HUES48 (cell line): ENCODE data around the gene SHH.

ENCODE experiments used
- H3K27ac ChIP-seq: one replicate; pipeline ENCODE4 v1.7.0; 2013; ENCODE audit warnings: low read depth, low read length, inconsistent platforms
- H3K27me3 ChIP-seq: 2 replicates; pipeline ENCODE4 v1.6.1; 2013; ENCODE audit warnings: mild to moderate bottlenecking, low read length; ENCODE audit not compliant: control insufficient read depth, insufficient read depth
- H3K36me3 ChIP-seq: 2 replicates; pipeline ENCODE4 v1.6.1; 2013; ENCODE audit warnings: low read length; ENCODE audit not compliant: control insufficient read depth, insufficient read depth
- H3K4me1 ChIP-seq: 2 replicates; pipeline ENCODE4 v1.6.1; 2013; ENCODE audit warnings: mild to moderate bottlenecking, low read length; ENCODE audit not compliant: control insufficient read depth, insufficient read depth
- H3K4me3 ChIP-seq: 2 replicates; pipeline ENCODE4 v1.5.1; 2013; ENCODE audit warnings: mild to moderate bottlenecking, low read depth, low read length
- H3K9ac ChIP-seq: 2 replicates; pipeline ENCODE4 v1.6.1; 2013; ENCODE audit warnings: mild to moderate bottlenecking, low read depth, low read length, moderate library complexity
- H3K9me3 ChIP-seq: 2 replicates; pipeline ENCODE4 v1.6.1; 2013; ENCODE audit warnings: low read length; ENCODE audit not compliant: control insufficient read depth, insufficient read depth

Gene SHH

DNA sequence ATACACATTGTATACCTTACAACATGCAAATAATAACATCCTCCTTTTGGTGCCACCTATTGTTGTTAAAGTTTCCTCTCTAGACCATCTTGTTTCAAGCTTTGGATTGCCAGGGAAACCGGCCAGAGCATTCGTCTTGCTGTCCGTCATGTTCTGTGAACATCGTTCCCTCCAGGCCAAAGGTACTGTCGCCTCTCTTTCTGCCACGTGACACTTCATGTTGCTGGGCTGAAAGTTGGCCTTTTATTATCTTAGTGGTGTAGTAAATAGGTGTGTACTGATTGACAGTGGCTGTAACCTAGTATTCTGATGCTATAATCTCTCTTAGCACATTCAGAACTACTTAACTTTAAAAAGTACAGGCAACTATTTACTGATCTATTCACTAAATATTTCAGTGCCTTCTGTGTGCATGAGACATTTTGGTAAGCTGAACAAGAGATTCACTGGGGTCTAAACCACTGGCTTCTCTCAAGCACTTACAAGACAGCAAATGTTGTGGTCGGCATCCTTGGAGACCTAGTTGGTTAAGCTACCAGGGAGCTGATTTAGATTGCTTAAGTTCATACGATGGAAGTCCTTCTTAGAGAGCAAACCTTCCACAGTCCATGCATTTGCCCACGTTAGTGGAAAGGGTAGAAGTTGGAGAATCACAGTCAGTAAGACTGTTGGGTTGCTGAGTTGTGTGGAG, 52.4 kb downstream of the SHH start:
- Histone ChIP-seq H3K27me3 (no peaks in the 10 kb centered on the region), H3K9me3 (no peaks in the 10 kb centered on the region), H3K4me3 (no peak overlapping the region), H3K27ac (no peak overlapping the region), H3K4me1 (peaks cover 27% of the 10 kb centered on the region), H3K36me3 (peaks cover 22% of the 10 kb centered on the region), H3K9ac (no peak overlapping the region)

DNA sequence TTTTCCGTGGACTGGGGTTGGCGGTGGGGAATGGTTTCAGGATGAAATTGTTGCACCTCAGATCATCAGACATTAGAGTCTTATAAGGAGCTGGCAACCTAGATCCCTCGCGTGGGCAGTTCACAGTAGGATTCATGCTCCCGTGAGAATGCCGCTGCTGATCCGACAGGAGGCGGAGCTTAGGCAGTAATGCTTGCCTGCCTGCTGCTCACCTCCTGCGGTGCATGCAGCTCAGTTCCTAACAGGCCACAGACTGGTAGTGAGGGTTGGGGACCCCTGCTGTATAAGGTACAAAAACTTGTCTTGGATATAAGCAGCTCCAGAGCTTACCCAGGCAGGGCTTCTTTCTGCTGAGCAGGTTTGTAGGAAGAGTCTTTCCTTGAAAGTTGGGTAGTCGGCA, 53.9 kb downstream of the SHH start:
- Histone ChIP-seq H3K27me3 (no peaks in the 10 kb centered on the region), H3K4me1 (peaks cover 20% of the 10 kb centered on the region), H3K9ac (no peak overlapping the region), H3K4me3 (no peak overlapping the region), H3K9me3 (no peaks in the 10 kb centered on the region), H3K27ac (no peak overlapping the region), H3K36me3 (peaks cover 6% of the 10 kb centered on the region)

DNA sequence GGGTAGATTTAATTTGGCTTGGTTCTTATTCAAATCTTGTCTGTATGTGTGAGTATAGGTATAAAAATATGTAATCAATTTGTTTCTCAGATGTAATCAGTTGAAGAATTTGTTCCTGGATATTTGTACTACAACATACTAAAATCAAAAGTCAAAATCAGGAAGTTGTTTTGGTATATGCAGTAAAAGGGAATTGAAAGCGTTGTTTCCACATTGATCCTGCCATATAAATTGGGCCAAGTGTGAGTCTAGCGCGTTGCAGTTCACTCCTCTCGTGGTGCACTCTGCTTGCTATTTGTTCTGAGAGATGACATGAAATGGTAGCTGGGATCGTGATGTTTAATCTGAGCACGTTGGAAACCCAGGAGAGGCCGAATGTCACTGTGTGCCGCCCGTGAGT, 55.9 kb downstream of the SHH start:
- peaks cover 6% of the 10 kb centered on the region for H3K36me3 ChIP-seq
- no peak overlapping the region for H3K9ac ChIP-seq
- peaks cover 6% of the 10 kb centered on the region for H3K4me1 ChIP-seq
- H3K4me3 ChIP-seq: no peak overlapping the region
- no peaks in the 10 kb centered on the region for H3K27me3 ChIP-seq
- no peak overlapping the region for H3K27ac ChIP-seq
- no peaks in the 10 kb centered on the region for H3K9me3 ChIP-seq

- no peaks in the 10 kb centered on the region; the same call in 1 of the 2 replicates for H3K4me1 ChIP-seq
These were observed 57.2 kb downstream of the SHH start for GRCh38 chr7:155755026-155755425.

GRCh38 chr7:155754165-155754564, 58.1 kb downstream of the SHH start:
- Histone ChIP-seq H3K27ac (no peak overlapping the region), H3K4me1 (no peaks in the 10 kb centered on the region; the same call in 1 of the 2 replicates), H3K27me3 (no peaks in the 10 kb centered on the region), H3K4me3 (no peak overlapping the region), H3K9me3 (no peaks in the 10 kb centered on the region), H3K36me3 (no peaks in the 10 kb centered on the region), H3K9ac (no peak overlapping the region)

More at GRCh38 chr7:155755026-155755425, 57.2 kb downstream of the SHH start:
- Histone ChIP-seq H3K27me3 (no peaks in the 10 kb centered on the region), H3K36me3 (peaks cover 5% of the 10 kb centered on the region), H3K4me3 (no peak overlapping the region), H3K27ac (no peak overlapping the region), H3K9me3 (no peaks in the 10 kb centered on the region), H3K9ac (no peak overlapping the region)

- H3K27ac ChIP-seq: no peak overlapping the region
- no peaks in the 10 kb centered on the region for H3K27me3 ChIP-seq
- H3K36me3 ChIP-seq: no peaks in the 10 kb centered on the region
- no peak overlapping the region for H3K4me3 ChIP-seq
- H3K9me3 ChIP-seq: no peaks in the 10 kb centered on the region
- peaks cover 2% of the 10 kb centered on the region for H3K4me1 ChIP-seq
- no peak overlapping the region for H3K9ac ChIP-seq
These were observed 58.8 kb downstream of the SHH start for GRCh38 chr7:155753446-155753965.

DNA sequence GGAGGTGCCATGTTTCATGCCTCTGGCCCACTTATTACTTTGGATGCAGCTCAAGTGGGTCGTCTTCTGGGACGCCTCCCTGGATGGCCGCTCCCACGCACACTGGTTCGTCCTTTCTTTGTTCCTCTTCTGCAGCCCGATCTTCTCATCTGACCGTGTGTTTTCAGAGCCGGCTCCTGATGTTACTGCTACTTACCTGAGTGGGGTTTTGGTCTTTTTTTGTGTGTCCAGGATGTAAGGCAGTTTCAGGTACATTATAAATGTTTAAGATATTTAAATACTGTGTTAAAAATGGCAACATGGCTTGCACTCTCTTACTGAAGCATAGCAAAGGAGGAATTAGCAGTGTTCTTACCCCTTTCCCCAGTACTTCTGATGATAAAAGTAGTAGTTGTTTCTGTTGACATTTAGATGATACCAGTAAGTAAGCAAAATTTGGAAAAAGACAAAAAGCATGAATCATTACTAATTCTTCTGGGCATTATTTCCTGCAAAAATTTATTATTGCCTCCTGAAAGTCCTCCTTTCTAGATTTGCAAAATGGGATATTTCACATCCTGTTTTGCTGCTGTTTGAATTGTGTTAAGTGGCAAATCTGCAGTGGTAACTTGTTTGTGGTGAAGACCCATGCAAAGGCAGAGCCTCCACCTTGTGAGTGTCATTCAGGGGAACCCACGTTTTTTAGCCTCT, 59.4 kb downstream of the SHH start:
- no peaks in the 10 kb centered on the region for H3K27me3 ChIP-seq
- peaks cover 6% of the 10 kb centered on the region; the same call in 1 of the 2 replicates for H3K4me1 ChIP-seq
- H3K9ac ChIP-seq: no peak overlapping the region
- no peak overlapping the region for H3K4me3 ChIP-seq
- no peaks in the 10 kb centered on the region for H3K9me3 ChIP-seq
- no peaks in the 10 kb centered on the region for H3K36me3 ChIP-seq
- no peak overlapping the region for H3K27ac ChIP-seq

DNA sequence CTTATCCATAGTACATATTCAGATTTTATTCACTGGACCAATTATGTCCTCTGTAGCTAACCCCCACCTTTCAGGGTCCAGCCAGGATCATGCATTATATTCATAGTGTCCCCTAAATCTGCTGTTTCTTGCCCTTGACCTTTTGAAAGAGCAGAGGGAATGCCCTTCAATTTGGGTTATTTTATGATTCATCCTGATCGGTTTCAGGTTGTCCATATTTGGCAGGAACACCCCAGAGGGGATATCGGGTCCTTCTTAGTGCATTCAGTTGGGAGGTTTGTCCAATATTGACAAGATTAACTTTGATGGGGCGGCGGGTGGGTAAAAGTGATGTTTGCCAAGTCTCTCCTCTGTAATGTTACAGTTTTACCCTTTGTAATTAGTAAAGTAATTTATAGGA, 60.9 kb downstream of the SHH start:
- no peaks in the 10 kb centered on the region for H3K9me3 ChIP-seq

GRCh38 chr7:155750255-155751125, 61.8 kb downstream of the SHH start:
- Histone ChIP-seq H3K36me3 (peaks cover 17% of the 10 kb centered on the region), H3K9ac (no peak overlapping the region), H3K4me1 (peaks cover 6% of the 10 kb centered on the region; the same call in 1 of the 2 replicates), H3K4me3 (no peak overlapping the region), H3K27ac (no peak overlapping the region), H3K9me3 (no peaks in the 10 kb centered on the region), H3K27me3 (no peaks in the 10 kb centered on the region)

More for the DNA sequence above, 60.9 kb downstream of the SHH start:
- Histone ChIP-seq H3K4me1 (peaks cover 6% of the 10 kb centered on the region; the same call in 1 of the 2 replicates), H3K36me3 (peaks cover 8% of the 10 kb centered on the region), H3K4me3 (no peak overlapping the region), H3K9ac (no peak overlapping the region), H3K27me3 (no peaks in the 10 kb centered on the region), H3K27ac (no peak overlapping the region)
